Neuronal stem cell (in vitro differentiated cells): Measurements from ENCODE around the gene CYP19A1. TPM values are rescaled to one million over a fixed set of nuclear protein-coding genes. Genes with fewer than 3 reads are reported as not detected.

ENCODE experiments used
- small RNA-seq: library from polyadenylated mRNA; stranded (forward); fragments of <200 nt; extraction: miRNeasy Mini kit (QIAGEN cat#:217004); gene quantifications from one replicate; pipeline ENCODE3, GENCODE V24; 2013; ENCODE audit not compliant: insufficient read depth

Gene CYP19A1

Small RNA genes lying within 50 kb of the gene (small RNA-seq; reads per million reads assigned to genes)
- gene AC020891.4: not detected
- 3.9 reads per million, percentile 6 among the genes with 10 or more reads in this experiment for gene MIR4713
- not detected for gene MIR7973-1
